ENCODE results near the gene FMR1NB.

FMR1NB gene

GRCh38 chrX:147981038-147981752 lies at the start of gene FMR1NB:
Gene FMR1NB, plus strand, starts transcription at chrX:147981337. Its CDS starts 66 bp downstream, at chrX:147981403.
- no peak for DNase-seq (ENCODE audit: extremely low read depth, low read depth)
- TF ChIP-seq, protein P1, sequence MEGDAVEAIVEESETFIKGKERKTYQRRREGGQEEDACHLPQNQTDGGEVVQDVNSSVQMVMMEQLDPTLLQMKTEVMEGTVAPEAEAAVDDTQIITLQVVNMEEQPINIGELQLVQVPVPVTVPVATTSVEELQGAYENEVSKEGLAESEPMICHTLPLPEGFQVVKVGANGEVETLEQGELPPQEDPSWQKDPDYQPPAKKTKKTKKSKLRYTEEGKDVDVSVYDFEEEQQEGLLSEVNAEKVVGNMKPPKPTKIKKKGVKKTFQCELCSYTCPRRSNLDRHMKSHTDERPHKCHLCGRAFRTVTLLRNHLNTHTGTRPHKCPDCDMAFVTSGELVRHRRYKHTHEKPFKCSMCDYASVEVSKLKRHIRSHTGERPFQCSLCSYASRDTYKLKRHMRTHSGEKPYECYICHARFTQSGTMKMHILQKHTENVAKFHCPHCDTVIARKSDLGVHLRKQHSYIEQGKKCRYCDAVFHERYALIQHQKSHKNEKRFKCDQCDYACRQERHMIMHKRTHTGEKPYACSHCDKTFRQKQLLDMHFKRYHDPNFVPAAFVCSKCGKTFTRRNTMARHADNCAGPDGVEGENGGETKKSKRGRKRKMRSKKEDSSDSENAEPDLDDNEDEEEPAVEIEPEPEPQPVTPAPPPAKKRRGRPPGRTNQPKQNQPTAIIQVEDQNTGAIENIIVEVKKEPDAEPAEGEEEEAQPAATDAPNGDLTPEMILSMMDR (IDR thresholded peaks at IDR 0.05; ENCODE audit: low read depth, low read length, missing control alignments): no peak
- no peak within 1 kb of the TSS for H3K4me3 ChIP-seq (replicated peaks; ENCODE audit: low read depth, low read length)

DNA sequence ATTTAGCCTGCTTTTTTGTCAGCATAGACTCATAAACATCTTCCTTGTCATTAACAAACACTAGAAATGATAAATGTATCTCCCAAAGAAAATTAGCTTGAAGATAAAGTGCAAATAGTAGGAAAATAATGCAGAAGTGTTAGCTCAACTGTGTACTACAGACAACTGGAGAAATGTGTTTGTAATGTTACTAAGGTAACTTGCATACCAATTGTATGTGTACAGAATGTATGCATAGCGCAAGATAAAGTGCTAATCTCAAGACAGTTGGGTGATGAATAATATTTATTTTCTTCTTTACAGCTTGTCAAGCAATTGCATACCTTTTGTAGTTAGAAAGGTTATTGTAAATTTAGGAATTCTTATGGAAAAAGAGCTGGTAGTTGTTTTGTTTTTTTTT lies 47.3 kb upstream of the FMR1NB start:
- TF ChIP-seq, protein P1 (IDR thresholded peaks at IDR 0.05; ENCODE audit: low read depth, low read length, missing control alignments): no peak
- DNase-seq (ENCODE audit: extremely low read depth, low read depth): no peak
- no peak overlapping the region for H3K4me3 ChIP-seq (replicated peaks; ENCODE audit: low read depth, low read length)

DNA sequence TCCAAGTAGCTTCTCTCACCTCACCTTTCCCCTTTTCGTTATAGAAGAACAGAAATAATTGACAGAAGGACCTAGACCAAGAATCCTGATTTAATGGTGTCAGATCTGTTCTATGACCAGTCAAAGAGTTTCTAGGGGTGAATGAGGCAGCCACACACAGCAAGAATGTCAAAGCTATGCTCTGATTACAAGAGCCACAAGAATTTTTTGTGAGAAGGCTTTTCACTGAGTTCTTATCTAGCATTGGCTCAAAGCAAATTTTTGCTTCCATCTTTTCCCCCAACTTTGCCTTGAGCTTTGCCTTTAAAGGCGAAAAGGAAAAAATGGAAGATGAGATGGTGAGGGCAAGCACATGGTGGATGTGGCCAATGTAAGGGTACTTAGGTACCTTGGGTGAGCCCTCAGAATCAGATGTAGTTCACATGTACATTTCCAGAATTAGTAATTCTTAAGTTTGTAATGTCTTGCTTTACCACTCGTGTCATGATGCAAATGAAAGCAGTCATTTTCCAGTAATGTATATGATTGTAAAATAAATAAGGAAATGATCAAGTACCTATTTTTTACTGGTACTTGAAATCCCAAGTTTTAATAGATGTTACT lies 45.9 kb upstream of the FMR1NB start:
- TF ChIP-seq, protein P1 (IDR thresholded peaks at IDR 0.05; ENCODE audit: low read depth, low read length, missing control alignments): no peak
- no peak for DNase-seq (ENCODE audit: extremely low read depth, low read depth)

GRCh38 chrX:147945286-147945685 lies 35.9 kb upstream of the FMR1NB start:
- no peak overlapping the region for H3K4me3 ChIP-seq (replicated peaks; ENCODE audit: low read depth, low read length)
- TF ChIP-seq, protein P1 (IDR thresholded peaks at IDR 0.05; ENCODE audit: low read depth, low read length, missing control alignments): no peak
- no peak for DNase-seq (ENCODE audit: extremely low read depth, low read depth)

More for the DNA sequence above, 45.9 kb upstream of the FMR1NB start:
- H3K4me3 ChIP-seq (replicated peaks; ENCODE audit: low read depth, low read length): no peak overlapping the region

DNA sequence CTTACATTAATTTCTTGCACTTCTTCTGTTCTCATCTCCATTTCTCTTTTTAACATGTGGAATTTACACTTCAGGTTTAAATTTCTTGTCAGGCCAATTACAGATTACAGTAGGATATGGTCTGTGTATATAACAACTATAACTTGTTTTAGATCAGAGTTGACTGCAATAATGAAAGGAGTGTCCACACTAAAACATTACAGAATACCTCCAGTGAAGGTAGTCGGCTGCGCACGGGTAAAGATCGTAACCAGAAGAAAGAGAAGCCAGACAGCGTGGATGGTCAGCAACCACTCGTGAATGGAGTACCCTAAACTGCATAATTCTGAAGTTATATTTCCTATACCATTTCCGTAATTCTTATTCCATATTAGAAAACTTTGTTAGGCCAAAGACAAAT lies 32.6 kb upstream of the FMR1NB start:
- H3K4me3 ChIP-seq (replicated peaks; ENCODE audit: low read depth, low read length): no peak overlapping the region
- TF ChIP-seq, protein P1 (IDR thresholded peaks at IDR 0.05; ENCODE audit: low read depth, low read length, missing control alignments): no peak
- DNase-seq (ENCODE audit: extremely low read depth, low read depth): no peak

DNA sequence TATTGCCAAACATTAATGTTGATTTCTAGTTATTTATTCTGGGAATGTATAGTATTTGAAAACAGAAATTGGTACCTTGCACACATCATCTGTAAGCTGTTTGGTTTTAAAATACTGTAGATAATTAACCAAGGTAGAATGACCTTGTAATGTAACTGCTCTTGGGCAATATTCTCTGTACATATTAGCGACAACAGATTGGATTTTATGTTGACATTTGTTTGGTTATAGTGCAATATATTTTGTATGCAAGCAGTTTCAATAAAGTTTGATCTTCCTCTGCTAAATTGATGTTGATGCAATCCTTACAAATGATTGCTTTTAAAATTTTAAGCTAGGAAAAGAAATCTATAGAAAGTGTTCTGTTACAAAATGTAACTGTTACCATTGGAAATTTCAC lies 30.8 kb upstream of the FMR1NB start:
- no peak for DNase-seq (ENCODE audit: extremely low read depth, low read depth)
- TF ChIP-seq, protein P1 (IDR thresholded peaks at IDR 0.05; ENCODE audit: low read depth, low read length, missing control alignments): no peak

More for the DNA sequence above, 30.8 kb upstream of the FMR1NB start:
- H3K4me3 ChIP-seq (replicated peaks; ENCODE audit: low read depth, low read length): no peak overlapping the region

All from HFF-Myc (cell line).